ENCODE results near the gene DGKB. TPM values are rescaled to one million over a fixed set of nuclear protein-coding genes. Genes with fewer than 3 reads are reported as not detected.

DGKB gene
- total RNA-seq, 1 experiment from 2014 or later, result 0.48 TPM

- Histone ChIP-seq H3K27ac (no peak overlapping the region), H3K4me1 (replicated peaks; ENCODE audit: insufficient read depth) (no peaks in the 10 kb centered on the region), H3K4me3 (no peak overlapping the region), H3K4me2 (no peak overlapping the region), H2AFZ (no peak overlapping the region), H3K9me2 (ENCODE audit: insufficient read depth) (no peaks in the 10 kb centered on the region; the same call in 1 of the 2 replicates), H4K20me1 (ENCODE audit: insufficient read depth) (no peaks in the 10 kb centered on the region), H3K27me3 (ENCODE audit: insufficient read depth, low read depth) (no peaks in the 10 kb centered on the region), H3F3A (ENCODE audit: insufficient read depth, low read depth) (no peaks in the 10 kb centered on the region), H3K36me3 (ENCODE audit: low read depth) (no peaks in the 10 kb centered on the region), H3K9me3 (ENCODE audit: insufficient read depth, low read depth) (no peaks in the 10 kb centered on the region), H3K79me2 (ENCODE audit: low read depth) (no peaks in the 10 kb centered on the region)
- ChIA-PET CTCF (no interaction called here), POLR2A (ENCODE audit: unreplicated experiment) (no interaction called here)
- no peak for DNase-seq
- intact Hi-C loops (cut with micrococcal nuclease; ENCODE audit: unreplicated experiment), result loop anchor here (10.0 kb wide), 1 partner anchor 1851 kb away; no protein-coding TSS in a partner anchor
- BruUV-seq (replicated peaks), result no TSS peak
- TF ChIP-seq CTCF (conservative IDR thresholded peaks at IDR 0.05), result no peak
- no peak for TF ChIP-seq EZH2 (IDR thresholded peaks at IDR 0.05; ENCODE audit: low read depth)
Measured at GRCh38 chr7:14714161-14714728, 188.3 kb downstream of the DGKB start.

- Histone ChIP-seq H3F3A (ENCODE audit: insufficient read depth, low read depth) (no peaks in the 10 kb centered on the region), H3K36me3 (ENCODE audit: low read depth) (no peaks in the 10 kb centered on the region), H3K4me1 (replicated peaks; ENCODE audit: insufficient read depth) (no peaks in the 10 kb centered on the region), H2AFZ (no peak overlapping the region), H3K4me2 (no peak overlapping the region), H3K79me2 (ENCODE audit: low read depth) (no peaks in the 10 kb centered on the region), H3K9me3 (ENCODE audit: insufficient read depth, low read depth) (no peaks in the 10 kb centered on the region), H3K4me3 (no peak overlapping the region), H4K20me1 (ENCODE audit: insufficient read depth) (no peaks in the 10 kb centered on the region), H3K27ac (no peak overlapping the region), H3K9me2 (ENCODE audit: insufficient read depth) (no peaks in the 10 kb centered on the region; the same call in none of the 2 replicates), H3K27me3 (ENCODE audit: insufficient read depth, low read depth) (no peaks in the 10 kb centered on the region)
- BruUV-seq (replicated peaks), result no TSS peak
- ChIA-PET CTCF (no interaction called here), POLR2A (ENCODE audit: unreplicated experiment) (no interaction called here)
- intact Hi-C loops (cut with micrococcal nuclease; ENCODE audit: unreplicated experiment), result no loop called here
- TF ChIP-seq EZH2 (IDR thresholded peaks at IDR 0.05; ENCODE audit: low read depth), result no peak
- TF ChIP-seq CTCF (conservative IDR thresholded peaks at IDR 0.05), result peak; percentile 58
- DNase-seq, result no peak
Measured at GRCh38 chr7:14698239-14698638, 204.3 kb downstream of the DGKB start.

- Histone ChIP-seq H3F3A (ENCODE audit: insufficient read depth, low read depth) (no peaks in the 10 kb centered on the region), H3K27me3 (ENCODE audit: insufficient read depth, low read depth) (no peaks in the 10 kb centered on the region), H3K36me3 (ENCODE audit: low read depth) (no peaks in the 10 kb centered on the region), H4K20me1 (ENCODE audit: insufficient read depth) (no peaks in the 10 kb centered on the region), H3K9me3 (ENCODE audit: insufficient read depth, low read depth) (no peaks in the 10 kb centered on the region), H3K79me2 (ENCODE audit: low read depth) (no peaks in the 10 kb centered on the region), H3K4me2 (no peak overlapping the region), H3K9me2 (ENCODE audit: insufficient read depth) (no peaks in the 10 kb centered on the region; the same call in none of the 2 replicates), H3K4me3 (no peak overlapping the region), H3K4me1 (replicated peaks; ENCODE audit: insufficient read depth) (no peaks in the 10 kb centered on the region), H3K27ac (no peak overlapping the region), H2AFZ (no peak overlapping the region)
- intact Hi-C loops (cut with micrococcal nuclease; ENCODE audit: unreplicated experiment), result no loop called here
- BruUV-seq (replicated peaks), result no TSS peak
- TF ChIP-seq EZH2 (IDR thresholded peaks at IDR 0.05; ENCODE audit: low read depth) (no peak), CTCF (conservative IDR thresholded peaks at IDR 0.05) (no peak)
- CTCF ChIA-PET, result interaction anchor here (0.7 kb wide), 1 partner anchor 1374 kb away, joined by 4 read pairs; no protein-coding TSS in a partner anchor
- POLR2A ChIA-PET (ENCODE audit: unreplicated experiment), result no interaction called here
- no peak for DNase-seq
Measured at GRCh38 chr7:14697684-14698083, 204.9 kb downstream of the DGKB start.

Measured in PC-9 (cell line).